Femur (tissue), 1 donor: ENCODE measurements around the gene CDS2.

ENCODE experiments used
- DNase-seq: peaks from one replicate; pipeline ENCODE4 v3.0.0-alpha.2; 2017

Gene CDS2

GRCh38 chr20:5119435-5120184, 7.2 kb upstream of the CDS2 start, which contains the start of gene PCNA:
PCNA (minus strand) TSS chr20:5119958; CDS start chr20:5119798, 160 bp downstream.
- peak; percentile 97 for DNase-seq

GRCh38 chr20:5120185-5120476, 6.7 kb upstream of the CDS2 start:
- DNase-seq = no peak

GRCh38 chr20:5122873-5123260, 3.9 kb upstream of the CDS2 start:
- no peak for DNase-seq

- DNase-seq = peak; percentile 66
These were observed 523 bp downstream of the CDS2 start for GRCh38 chr20:5127204-5127858.

GRCh38 chr20:5127859-5128424, 1.1 kb downstream of the CDS2 start:
- DNase-seq = no peak

GRCh38 chr20:5128886-5129285, 2.1 kb downstream of the CDS2 start:
- DNase-seq = no peak

GRCh38 chr20:5131502-5131901, 4.7 kb downstream of the CDS2 start:
- DNase-seq = no peak

- DNase-seq = no peak
These were observed 7.2 kb downstream of the CDS2 start for GRCh38 chr20:5133998-5134397.

- DNase-seq = peak; percentile 53
These were observed 8.7 kb downstream of the CDS2 start for GRCh38 chr20:5135363-5136012.

GRCh38 chr20:5136096-5136495, 9.3 kb downstream of the CDS2 start:
- no peak for DNase-seq

GRCh38 chr20:5140195-5140594, 13.4 kb downstream of the CDS2 start:
- no peak for DNase-seq

- no peak for DNase-seq
These were observed 14.8 kb downstream of the CDS2 start for GRCh38 chr20:5141615-5142014.

GRCh38 chr20:5143851-5144250, 17.0 kb downstream of the CDS2 start:
- DNase-seq = no peak

- DNase-seq = no peak
These were observed 18.7 kb downstream of the CDS2 start for GRCh38 chr20:5145365-5146098.

- DNase-seq = no peak
These were observed 19.4 kb downstream of the CDS2 start for GRCh38 chr20:5146099-5146668.

- DNase-seq = no peak
These were observed 20.2 kb downstream of the CDS2 start for GRCh38 chr20:5146871-5147592.

GRCh38 chr20:5148581-5148980, 21.8 kb downstream of the CDS2 start:
- DNase-seq = no peak

GRCh38 chr20:5149892-5150225, 23.1 kb downstream of the CDS2 start:
- DNase-seq = no peak

- no peak for DNase-seq
These were observed 23.6 kb downstream of the CDS2 start for GRCh38 chr20:5150226-5151076.

- DNase-seq = no peak
These were observed 26.3 kb downstream of the CDS2 start for GRCh38 chr20:5153152-5153467.
